Peyer's patch (tissue), 4 donors: Measurements from ENCODE around the gene INTS4.

Experiments used
- POLR2A ChIP-seq, 2 donors: fragments of 450-650 bp; IDR thresholded peaks; one replicate each; pipeline ENCODE4 v1.5.1; 2017; ENCODE audit warnings: antibody characterized with exemption in 2 of 2, mild to moderate bottlenecking in 2 of 2, moderate library complexity in 2 of 2
- TF ChIP-seq, protein P1 (sequence below), 6 experiments: fragments of 450-650 bp in 4 of 6; fragments of 200-600 bp in 2 of 6; sonication (generic) in 1 of 6; IDR thresholded peaks; one replicate each; pipeline ENCODE4 v1.5.1; 2017 to 2019; ENCODE audit warnings: antibody characterized with exemption in 6 of 6, mild to moderate bottlenecking in 3 of 6, moderate library complexity in 1 of 6

DNA sequence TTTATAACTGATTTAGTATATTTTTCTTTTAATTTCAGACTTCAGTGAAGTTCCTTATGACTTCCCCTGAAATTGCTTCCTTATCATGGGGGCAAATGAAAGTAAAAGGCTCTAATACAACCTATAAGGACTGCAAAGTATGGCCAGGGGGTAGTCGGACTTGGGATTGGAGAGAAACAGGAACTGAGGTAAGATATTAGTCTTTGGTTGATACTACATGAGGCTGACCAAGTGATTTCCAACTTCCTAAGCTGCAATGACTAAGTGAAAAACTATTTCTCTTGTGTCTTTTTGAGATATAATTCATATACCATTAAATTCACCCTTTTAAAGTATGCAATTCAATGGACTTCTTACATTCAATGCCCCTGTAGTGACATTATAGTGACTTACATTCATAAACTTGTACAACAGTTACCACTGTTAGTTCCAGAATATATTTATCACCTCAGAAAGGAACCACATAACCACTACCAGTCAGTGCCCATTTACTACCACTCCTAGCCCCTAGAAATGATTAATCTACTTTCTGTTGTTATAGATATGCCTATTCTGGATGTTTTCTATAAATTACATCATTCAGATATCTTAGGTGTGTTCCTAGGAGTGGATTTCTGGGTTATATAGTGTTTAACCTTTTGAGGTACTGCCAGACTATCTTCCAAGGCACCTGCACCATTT, 151.9 kb downstream of the INTS4 start:
- TF ChIP-seq, protein P1, sequence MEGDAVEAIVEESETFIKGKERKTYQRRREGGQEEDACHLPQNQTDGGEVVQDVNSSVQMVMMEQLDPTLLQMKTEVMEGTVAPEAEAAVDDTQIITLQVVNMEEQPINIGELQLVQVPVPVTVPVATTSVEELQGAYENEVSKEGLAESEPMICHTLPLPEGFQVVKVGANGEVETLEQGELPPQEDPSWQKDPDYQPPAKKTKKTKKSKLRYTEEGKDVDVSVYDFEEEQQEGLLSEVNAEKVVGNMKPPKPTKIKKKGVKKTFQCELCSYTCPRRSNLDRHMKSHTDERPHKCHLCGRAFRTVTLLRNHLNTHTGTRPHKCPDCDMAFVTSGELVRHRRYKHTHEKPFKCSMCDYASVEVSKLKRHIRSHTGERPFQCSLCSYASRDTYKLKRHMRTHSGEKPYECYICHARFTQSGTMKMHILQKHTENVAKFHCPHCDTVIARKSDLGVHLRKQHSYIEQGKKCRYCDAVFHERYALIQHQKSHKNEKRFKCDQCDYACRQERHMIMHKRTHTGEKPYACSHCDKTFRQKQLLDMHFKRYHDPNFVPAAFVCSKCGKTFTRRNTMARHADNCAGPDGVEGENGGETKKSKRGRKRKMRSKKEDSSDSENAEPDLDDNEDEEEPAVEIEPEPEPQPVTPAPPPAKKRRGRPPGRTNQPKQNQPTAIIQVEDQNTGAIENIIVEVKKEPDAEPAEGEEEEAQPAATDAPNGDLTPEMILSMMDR (IDR thresholded peaks at IDR 0.05): no peak
- no peak for TF ChIP-seq POLR2A (IDR thresholded peaks at IDR 0.05)
